ES-I3 (cell line): ENCODE results near the gene CALCOCO1.
A peak's percentile ranks its signal among the peaks of the same experiment; 100 is the strongest.

Experiments
- H3K36me3 ChIP-seq: 2 replicates; pipeline ENCODE4 v1.6.1; 2013; ENCODE audit warnings: mild to moderate bottlenecking, low read length, control low read depth, moderate library complexity; ENCODE audit not compliant: insufficient read depth
- H3K4me1 ChIP-seq: 2 replicates; pipeline ENCODE4 v1.6.1; 2013; ENCODE audit warnings: mild to moderate bottlenecking, control low read depth, low read length; ENCODE audit not compliant: insufficient read depth
- H3K9ac ChIP-seq: 2 replicates; pipeline ENCODE4 v1.6.1; 2013; ENCODE audit warnings: low read depth, mild to moderate bottlenecking, low read length, moderate library complexity
- H3K9me3 ChIP-seq: 2 replicates; pipeline ENCODE4 v1.6.1; 2013; ENCODE audit warnings: mild to moderate bottlenecking, low read length, moderate library complexity; ENCODE audit not compliant: control insufficient read depth, insufficient read depth

Gene CALCOCO1

DNA sequence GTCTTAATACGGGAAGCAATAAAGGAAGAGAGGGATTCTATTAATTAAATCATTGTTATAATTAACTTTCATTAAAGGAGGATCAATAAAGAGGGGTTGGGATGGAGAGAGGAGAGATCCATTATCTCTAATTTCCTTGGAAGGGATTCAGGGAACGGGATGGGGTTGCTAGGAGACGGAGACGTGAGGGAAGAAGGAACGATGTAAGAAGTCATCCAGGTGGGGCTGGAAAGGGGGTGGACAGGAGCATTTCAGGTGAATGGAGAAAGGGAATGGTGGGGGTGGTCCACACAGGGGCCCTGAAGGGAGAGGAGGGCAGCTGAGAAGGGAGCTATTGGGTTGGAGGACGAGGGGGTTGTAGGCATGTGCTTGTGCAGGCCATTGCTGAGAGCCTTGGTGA is 17.2 kb downstream of the CALCOCO1 start:
- Histone ChIP-seq H3K36me3 (no peaks in the 10 kb centered on the region), H3K9me3 (no peaks in the 10 kb centered on the region), H3K9ac (no peak overlapping the region), H3K4me1 (no peaks in the 10 kb centered on the region)

DNA sequence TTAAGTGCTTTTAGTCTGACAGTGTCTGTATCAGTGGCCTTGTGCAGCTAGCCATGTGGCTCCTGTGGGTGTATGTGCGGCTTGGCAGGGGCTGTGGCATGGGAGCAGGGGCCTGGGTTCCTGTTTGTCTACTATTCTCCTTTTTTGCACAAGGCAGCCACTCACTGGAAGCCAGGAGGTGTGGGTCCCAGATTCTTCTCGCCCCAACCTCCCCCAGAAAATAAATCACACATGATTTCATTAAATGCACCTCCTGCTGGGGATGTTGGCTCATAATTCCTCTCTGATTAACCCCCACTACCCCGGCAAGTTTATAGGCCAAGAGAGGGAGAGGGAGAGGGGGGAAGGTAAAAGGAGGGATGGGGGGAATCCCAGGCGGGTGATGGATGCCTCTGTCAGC is 17.6 kb downstream of the CALCOCO1 start:
- no peak overlapping the region for H3K9ac ChIP-seq
- no peaks in the 10 kb centered on the region for H3K4me1 ChIP-seq
- no peaks in the 10 kb centered on the region for H3K36me3 ChIP-seq
- H3K9me3 ChIP-seq: no peaks in the 10 kb centered on the region

DNA sequence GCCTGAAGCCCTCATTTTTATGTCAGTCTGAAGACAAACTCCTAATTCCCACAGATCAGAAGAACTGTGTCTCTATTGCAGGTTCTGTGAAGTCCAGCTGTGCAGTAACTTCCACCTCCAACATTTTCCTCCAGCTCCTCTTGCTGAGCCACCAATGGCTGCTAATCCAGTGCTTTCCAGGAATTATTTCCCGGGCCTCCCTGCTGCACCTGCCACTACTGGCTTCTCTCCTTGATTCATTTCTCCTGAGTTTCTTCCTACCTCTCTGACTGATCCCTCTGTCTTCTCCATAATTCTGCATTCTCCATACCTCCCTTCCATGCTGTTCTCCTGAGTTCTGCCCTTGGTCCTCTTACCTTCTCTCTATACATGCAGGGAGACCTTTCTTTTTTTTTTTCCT is 21.2 kb downstream of the CALCOCO1 start:
- H3K9me3 ChIP-seq: no peaks in the 10 kb centered on the region
- no peak overlapping the region for H3K9ac ChIP-seq
- H3K36me3 ChIP-seq: no peaks in the 10 kb centered on the region
- H3K4me1 ChIP-seq: no peaks in the 10 kb centered on the region

DNA sequence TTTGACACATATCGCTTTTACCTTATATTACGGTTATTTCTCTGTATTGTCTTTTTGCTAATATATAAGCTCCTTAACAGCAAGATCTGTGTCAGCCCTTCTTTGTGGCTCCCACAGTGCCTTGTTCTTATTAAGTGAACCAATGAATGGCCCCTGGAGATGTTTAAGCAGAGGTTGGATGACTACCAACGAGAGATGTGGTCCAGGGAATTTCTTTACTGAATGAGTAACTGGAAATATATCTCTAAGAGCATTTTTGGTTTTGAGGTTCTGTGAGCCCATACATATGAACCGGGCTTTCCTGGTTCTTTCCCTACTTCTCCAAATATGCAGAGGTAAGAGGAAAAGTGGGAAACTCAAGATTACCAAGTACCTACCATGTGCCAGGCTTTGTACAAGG is 23.5 kb downstream of the CALCOCO1 start:
- no peaks in the 10 kb centered on the region for H3K9me3 ChIP-seq
- no peaks in the 10 kb centered on the region for H3K4me1 ChIP-seq
- H3K36me3 ChIP-seq: no peaks in the 10 kb centered on the region
- H3K9ac ChIP-seq: no peak overlapping the region

DNA sequence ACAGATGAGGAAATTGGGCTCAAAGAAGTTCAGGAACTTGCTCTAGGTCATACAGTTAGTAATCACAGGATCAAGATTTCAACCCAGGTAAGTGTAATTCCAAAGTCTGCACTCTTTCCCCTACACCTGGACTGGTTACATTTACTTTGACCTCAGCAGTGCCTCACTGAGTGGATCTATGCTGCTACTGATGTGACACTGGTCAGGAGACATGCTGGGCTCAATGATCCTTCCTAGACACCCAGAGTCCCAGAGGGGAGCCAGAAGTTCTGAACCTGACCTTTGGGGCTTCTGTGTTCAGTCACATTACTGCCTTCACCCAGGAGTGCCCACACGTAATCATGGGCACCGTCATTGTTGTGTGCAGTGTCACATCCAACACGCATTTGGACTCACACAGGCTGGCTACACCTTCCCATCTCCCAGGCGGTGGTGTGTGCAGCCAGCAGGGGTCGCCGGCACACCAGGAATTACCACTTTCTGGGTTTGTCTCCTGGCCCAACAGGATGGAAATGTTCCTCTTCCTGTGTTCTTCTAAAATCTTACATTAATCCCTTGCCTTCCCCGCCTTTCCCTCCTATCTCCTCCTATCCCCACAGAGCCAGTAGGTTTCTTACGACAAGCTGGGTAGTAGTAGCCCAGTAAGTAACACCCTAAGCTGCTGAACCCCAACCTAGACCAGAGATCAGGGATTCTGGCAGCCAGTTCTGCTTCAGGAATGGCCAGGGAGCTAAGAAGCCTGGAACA is 25.6 kb downstream of the CALCOCO1 start:
- no peak overlapping the region for H3K9ac ChIP-seq
- no peaks in the 10 kb centered on the region for H3K9me3 ChIP-seq
- no peaks in the 10 kb centered on the region for H3K4me1 ChIP-seq
- H3K36me3 ChIP-seq: no peaks in the 10 kb centered on the region

DNA sequence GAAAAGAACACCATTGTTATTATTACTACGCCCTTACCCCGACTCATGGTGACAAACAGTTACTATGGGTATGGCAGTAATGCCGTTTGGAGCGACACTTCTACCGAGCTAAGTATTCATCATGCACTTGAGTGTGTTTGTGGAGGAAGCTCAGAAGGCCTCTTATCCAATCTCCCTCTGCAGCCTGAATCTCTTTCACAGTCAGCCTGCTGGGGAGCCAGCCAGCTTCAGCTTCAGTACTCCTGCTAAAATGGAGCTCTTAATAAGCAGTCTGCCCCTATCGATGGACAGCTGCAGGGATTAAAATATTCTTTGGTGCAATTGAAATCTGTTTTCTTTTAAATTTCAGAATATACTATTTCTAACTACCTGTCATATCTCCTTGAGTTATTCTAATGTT is 26.7 kb downstream of the CALCOCO1 start:
- Histone ChIP-seq H3K9ac (no peak overlapping the region), H3K9me3 (no peaks in the 10 kb centered on the region), H3K36me3 (no peaks in the 10 kb centered on the region), H3K4me1 (no peaks in the 10 kb centered on the region)

DNA sequence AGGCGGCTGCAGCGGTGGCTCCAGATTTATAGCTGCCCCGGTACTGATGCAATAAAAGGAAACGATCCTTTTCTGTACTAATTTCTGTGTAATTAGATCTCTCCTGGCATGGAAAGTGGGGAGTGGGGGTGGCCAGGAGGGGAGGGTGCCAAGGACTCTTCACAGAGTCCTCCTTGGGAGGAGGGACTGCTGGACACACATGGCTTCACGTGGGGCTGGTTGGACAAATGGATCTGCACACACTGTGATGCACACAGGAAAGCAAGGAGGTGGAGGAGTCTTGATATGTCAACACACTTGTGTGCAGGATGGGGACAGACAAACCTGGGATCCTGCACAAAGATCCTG is 27.6 kb downstream of the CALCOCO1 start:
- H3K36me3 ChIP-seq: no peaks in the 10 kb centered on the region
- H3K9ac ChIP-seq: no peak overlapping the region
- H3K4me1 ChIP-seq: no peaks in the 10 kb centered on the region
- H3K9me3 ChIP-seq: no peaks in the 10 kb centered on the region

DNA sequence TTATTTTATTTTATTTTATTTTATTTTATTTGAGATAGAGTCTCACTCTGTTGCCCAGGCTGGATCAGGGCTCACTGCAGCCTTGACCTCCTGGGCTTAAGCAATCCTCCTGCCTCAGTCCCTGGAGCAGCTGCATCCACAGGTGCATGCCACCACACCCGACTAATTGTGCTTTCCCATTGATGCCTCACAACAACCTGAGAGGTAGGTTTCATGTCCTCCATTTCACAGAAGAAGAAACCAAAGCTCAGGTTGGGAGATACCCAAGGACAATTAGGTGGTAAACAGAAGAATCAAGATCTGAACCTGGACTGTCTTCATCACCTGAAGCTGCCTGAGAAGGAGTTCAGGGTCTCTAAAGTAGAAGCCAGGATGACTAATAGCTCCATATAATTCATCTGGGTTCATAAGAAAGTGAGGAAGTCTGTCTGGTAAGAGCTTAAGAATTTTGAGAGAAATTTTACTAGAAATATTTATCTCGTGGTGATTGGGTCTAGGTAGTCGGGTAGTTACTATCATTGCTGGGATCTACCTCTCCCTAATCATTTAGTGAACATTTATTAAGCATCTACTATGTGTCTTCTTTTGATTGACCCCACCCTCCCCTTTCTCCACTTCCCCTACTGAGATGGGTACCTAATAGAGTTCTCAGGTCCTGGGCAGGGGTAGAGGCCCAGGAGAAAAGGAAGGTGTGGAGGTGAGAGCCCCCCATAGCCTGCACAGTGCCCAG is 28.1 kb downstream of the CALCOCO1 start:
- Histone ChIP-seq H3K9ac (no peak overlapping the region), H3K4me1 (no peaks in the 10 kb centered on the region; the same call in 1 of the 2 replicates), H3K9me3 (no peaks in the 10 kb centered on the region), H3K36me3 (no peaks in the 10 kb centered on the region)

DNA sequence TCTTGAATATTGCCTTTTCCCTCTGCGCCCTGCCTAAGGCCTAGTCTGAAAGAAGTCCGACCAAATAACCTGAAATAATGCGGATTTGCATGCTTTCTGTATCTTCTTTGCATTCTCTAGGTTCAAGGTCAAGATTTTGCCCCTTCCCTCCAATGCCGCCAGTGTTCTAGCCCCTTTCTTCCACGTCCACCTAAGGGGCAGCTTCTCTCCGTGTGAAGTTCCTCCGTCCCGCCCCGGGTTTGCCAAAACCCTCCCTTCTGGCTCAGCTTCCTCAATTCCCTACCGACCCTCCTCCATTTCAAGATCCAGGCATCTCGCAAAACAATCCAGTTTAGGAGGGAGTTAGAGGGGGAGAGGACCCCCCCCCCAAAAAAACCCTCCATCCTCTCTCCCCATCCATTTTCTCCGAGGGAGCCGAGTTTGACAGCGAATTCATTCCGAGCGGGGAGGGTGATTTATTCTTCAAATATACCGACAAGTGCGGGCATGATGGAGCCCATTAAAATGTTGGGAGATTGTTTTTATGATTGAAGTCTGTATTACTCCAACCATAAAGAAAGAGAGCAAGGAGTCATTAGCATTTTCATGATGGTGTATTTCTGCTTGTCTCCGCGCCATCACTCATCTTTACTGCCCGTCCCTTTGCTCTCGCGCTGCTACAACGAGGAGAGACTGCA is 30.5 kb downstream of the CALCOCO1 start:
- H3K36me3 ChIP-seq: no peaks in the 10 kb centered on the region
- H3K9me3 ChIP-seq: no peaks in the 10 kb centered on the region
- H3K9ac ChIP-seq: peak overlapping the region; percentile 59
- no peaks in the 10 kb centered on the region; the same call in 1 of the 2 replicates for H3K4me1 ChIP-seq

DNA sequence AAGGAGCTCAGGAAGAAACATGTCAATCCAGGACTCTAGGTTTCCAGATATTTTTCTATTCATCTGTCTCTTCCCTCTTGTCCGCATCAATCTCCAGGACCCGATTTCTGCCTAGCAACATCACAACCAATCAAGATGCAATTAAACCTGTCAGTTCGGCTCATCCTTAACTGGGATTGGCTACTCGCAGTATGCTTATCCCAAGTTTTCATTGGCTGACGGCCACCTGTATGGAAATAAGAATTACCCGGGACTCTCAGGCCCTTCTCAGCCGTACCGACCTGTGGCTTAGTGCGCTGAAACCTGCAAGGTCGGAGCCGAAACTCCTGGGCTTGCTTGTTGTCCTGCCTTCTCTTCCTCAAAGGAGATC is 31.0 kb downstream of the CALCOCO1 start:
- no peaks in the 10 kb centered on the region for H3K9me3 ChIP-seq
- peak overlapping the region; percentile 59 for H3K9ac ChIP-seq
- no peaks in the 10 kb centered on the region for H3K36me3 ChIP-seq
- H3K4me1 ChIP-seq: no peaks in the 10 kb centered on the region; the same call in 1 of the 2 replicates

DNA sequence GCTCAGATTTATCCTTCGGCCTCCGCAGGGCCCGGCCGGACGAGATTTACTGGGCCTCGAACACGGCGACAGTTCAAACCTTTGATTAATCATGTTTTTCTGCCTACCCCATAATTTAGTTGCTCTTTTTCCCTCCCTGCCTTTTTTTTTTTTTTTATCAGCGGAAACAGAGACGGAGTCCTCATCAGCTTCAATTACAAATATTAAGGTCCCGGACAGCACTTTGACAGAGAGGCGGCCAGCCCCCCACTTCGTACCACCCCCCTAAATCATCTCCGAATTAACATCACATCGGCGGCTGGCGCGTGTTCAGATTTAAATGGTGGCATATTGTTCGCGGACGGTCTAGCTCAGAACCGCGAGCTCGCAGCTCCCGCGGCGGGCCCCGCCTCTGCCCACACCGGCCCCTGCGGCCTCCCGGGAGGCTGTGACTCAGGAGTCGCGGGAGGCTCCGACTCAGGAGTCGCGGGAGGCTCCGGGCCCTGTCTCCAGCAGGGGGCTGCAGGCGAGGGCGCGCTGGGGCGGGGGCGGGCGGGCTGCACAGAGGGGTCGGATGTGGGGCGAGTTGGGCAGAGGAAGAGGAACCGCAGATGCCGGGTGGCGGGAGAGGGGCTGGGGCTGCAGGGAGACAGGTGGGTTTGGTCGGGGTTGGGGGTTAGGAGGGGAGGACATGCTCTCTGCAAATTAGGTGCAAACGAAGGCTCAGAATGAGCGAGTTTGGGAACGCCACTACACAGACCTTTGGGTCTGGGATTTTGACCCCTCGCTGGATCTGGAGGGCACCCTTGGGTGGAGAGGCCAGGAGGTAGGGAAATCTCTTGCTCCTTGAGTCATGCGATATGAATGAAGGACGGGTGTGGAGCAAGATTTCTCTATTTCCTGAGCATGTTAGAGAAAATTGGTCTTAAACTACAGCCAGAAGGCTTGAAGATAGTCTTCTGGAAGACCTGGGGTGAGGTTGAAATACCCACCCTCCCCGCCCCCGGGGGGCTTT is 31.8 kb downstream of the CALCOCO1 start:
- peak overlapping the region; percentile 59 for H3K9ac ChIP-seq
- no peaks in the 10 kb centered on the region for H3K36me3 ChIP-seq
- no peaks in the 10 kb centered on the region for H3K9me3 ChIP-seq
- no peaks in the 10 kb centered on the region; the same call in 1 of the 2 replicates for H3K4me1 ChIP-seq

DNA sequence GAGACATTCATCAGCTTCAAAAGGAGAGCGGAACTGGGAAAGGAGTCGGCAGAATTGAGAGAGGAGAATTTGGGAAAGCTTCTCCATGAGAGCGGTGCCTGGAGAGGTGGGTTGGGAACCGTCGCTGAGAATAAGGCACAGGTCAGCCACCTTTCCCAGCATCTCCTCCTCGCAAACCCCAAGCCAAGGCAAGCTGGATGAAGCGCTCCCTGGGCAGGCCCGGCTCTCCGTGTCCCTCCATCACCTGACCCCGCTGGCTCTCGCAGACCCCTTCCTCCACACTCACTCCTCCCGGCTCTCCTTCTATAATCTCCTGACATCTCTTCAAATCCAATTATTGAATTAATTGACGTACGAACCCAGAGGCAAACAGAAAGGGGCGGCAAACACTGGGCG is 32.5 kb downstream of the CALCOCO1 start:
- no peaks in the 10 kb centered on the region; the same call in 1 of the 2 replicates for H3K4me1 ChIP-seq
- H3K9me3 ChIP-seq: no peaks in the 10 kb centered on the region
- H3K9ac ChIP-seq: peak overlapping the region; percentile 59; the same call in 1 of the 2 replicates
- no peaks in the 10 kb centered on the region for H3K36me3 ChIP-seq

DNA sequence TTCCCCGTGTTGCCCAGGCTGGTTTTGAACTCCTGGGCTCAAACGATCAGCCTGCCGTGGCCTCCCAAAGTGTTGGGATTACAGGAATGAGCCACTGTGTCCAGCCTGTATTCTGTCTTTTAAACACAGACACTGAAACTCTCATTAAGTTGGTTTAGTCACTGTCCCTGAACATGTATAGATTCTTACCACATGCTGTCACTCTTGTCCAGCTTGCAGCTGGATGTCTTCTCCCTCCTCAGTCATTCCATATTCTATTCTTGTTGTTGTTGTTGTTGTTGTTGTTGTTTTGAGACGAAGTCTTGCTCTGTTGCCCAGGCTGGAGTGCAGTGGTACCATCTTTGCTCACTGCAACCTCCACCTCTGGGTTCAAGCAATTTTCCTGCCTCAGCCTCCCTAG is 39.1 kb downstream of the CALCOCO1 start:
- no peaks in the 10 kb centered on the region for H3K36me3 ChIP-seq
- no peaks in the 10 kb centered on the region for H3K9me3 ChIP-seq
- no peaks in the 10 kb centered on the region for H3K4me1 ChIP-seq
- no peak overlapping the region for H3K9ac ChIP-seq

DNA sequence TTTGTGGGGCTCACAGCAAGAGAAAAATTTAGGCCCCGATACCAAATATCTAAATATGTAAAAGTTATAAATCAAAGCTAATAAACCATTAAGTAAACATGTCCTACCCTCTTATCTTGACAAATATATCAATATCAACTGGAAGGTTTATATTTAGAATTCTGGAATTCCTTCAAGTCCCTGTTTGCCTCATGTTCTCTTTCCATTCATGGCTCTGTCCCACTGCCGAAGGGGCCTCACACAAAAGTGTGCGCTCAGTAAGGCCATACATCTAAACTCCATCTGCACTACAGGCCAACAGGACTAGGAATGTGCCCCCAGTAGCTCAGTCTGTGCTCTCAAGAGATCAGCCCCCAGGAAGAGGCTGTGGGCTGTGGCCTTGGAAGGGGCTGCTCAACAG is 40.8 kb downstream of the CALCOCO1 start:
- H3K36me3 ChIP-seq: no peaks in the 10 kb centered on the region
- no peaks in the 10 kb centered on the region for H3K4me1 ChIP-seq
- H3K9me3 ChIP-seq: no peaks in the 10 kb centered on the region
- no peak overlapping the region for H3K9ac ChIP-seq
